Stimulated activated CD8-positive, alpha-beta memory T cell treated with anti-CD3 and anti-CD28 coated beads, Interleukin-2, amount 100 ng/mL, for 1 hour (primary cell): Measurements from ENCODE around the gene GJA4.

Experiments
- DNase-seq, 2 donors: peaks; one replicate each; pipeline ENCODE4 v3.0.0-alpha.2; 2020; ENCODE audit warnings: low read depth in 2 of 2

GJA4 gene

DNA sequence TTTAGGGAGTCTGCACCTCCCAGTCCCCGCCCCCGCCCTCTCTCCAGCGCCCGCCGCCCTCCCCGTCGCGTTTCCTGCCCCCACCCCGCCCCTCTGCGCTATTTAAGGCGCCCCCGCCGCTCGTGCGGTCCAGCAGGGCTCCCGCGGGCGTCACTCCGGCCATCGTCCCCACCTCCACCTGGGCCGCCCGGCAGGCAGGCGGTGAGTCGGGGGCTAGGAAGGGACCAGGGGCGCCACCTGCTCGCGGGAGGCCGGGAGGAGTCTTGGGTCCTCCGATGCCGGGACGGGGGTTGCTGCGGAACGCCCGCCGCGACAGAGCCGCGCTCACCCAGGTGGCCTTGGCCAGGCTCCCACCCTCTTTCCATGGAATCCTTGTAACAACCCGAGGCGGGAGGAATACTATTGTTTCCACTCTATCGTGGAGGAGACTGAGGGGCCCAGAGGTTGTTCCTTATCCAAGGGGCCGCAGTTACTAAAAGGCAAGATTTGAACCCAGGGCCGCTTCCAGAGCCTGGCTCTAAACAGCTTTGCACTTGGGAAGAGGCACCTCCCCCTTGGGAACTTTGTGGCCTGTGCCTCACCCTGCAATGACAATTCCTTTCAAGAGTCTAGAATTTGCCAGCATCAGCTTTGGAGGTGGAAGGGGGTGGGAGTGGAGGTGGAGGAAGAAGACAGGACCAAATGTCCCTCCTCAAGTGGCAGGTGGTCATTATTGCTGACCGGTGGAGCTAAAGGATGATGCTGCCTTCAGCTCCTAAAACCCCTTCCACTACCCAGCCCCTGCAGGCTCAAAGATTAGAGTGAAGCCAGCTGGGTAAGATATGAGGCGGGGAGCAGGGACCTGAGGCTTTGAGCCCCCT, at the start of gene GJA4:
Gene GJA4 (plus strand): TSS at position 132 of the 860 bp plus-strand sequence. CDS start 1,215 bp downstream, outside the sequence.
- DNase-seq: no peak

DNA sequence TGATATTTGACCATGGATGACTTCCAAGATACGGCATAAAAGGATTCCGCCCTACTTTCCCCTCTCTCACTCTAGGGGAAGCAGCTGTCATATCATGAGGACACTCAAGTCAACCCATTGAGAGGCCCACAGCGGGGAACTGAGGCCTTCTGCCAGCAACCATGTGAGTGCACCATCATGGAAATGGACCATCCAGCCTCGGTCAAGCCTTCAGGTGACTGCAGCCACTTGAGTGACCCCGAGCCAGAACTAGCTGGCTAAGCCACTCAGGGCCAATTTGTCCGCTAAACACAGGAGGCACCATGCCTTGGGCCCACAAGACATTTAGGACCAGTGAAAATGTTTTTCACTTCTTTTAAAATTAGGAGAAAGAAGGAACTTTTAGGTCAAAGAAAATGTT, 49.0 kb upstream of the GJA4 start:
- DNase-seq: no peak

DNA sequence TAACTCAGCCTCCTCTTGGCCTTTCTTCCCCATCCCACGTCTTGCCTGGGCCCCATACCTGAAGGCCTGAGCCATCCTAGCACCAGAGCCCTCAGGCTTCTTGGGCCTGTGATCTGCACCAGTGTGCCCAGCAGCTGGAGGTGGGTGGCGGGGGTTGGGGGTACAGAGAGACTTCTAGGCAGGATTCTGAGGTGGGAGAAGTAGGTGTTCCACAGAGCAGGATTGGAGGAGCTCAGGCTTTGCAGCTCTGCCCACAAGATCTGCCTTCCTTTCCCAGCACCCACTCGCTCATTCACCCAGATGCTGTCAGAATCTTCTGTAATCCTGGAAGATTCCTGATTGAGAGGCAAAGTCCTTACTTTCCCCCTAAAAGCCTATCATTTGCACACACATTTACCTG, 47.9 kb upstream of the GJA4 start:
- no peak for DNase-seq

DNA sequence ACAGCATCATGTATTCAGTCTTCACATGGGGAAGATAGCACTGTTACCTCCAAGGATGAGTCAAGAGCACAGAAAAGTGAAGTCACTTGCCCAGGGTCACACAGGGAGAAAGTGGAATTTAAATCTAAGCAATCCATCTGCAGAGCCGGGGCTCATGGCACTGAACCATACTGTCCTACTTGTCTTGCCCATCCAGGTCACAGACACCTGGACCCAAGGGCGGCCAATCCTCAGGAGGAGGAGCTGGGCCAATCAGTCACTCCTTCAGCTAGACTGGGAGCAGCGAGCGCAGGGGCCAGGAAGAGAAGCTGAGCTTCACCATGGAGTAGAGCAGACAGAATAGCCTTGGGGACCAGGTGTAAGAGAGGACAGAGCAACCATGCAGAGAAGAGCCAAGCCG, 47.1 kb upstream of the GJA4 start:
- no peak for DNase-seq

DNA sequence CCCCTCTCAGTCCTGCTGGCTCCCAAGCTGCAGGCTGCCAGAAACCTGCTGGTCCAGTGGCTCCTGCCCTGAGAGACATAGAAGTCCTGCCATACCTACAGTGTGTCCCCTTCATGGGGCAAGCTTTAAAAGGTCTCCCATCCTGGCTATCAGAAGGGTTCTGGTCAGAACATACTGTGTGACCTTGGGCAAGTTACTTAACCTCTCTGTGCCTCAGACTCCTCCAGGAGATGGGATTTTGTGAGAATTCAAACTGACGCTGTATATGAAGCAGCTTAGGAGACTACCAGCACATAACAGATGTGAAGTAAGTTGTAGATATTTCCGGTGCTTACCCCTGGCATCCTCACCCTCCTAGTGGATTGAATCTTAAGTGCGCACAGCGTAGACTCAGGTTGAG, 46.7 kb upstream of the GJA4 start:
- DNase-seq: no peak

DNA sequence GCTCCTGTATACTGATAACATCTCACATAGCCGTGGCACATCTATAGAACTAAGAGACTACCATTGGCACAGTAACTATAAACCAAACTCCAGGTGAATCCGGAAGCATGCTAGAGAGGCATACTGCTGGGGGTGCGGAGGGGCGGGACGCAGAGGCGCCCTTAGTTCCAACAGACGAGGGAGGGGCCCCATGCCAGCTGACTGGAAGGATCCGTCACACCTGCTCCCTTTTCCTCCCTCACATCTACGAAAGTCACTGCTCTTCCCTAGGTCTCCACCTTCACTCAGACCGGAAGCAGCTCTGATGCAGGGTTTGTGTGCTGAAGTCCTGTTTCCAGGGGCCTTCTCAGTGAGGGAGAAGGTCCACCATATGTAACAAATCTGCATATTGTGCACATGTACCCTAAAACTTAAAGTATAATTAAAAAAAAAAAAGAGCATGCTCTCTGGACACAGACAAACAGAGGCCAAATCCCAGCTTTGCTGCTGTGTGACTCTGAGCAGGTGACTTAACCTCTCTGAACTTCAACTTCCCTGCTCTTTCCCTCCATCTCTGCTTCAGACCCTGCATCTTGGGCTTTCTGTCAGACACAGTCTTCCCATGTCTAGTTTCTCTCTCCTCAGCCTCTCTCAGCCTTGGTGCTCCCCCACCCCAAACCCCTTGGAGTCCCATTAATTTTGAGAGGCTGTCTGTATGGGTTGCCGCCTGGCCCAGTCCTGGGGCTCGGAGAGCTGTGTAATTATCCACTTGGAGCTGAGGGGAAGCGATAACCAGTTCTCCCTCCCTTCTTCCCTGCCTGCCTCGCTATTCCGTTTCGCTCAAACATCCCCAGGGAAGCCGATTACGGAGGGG, 45.8 kb upstream of the GJA4 start:
- no peak for DNase-seq

DNA sequence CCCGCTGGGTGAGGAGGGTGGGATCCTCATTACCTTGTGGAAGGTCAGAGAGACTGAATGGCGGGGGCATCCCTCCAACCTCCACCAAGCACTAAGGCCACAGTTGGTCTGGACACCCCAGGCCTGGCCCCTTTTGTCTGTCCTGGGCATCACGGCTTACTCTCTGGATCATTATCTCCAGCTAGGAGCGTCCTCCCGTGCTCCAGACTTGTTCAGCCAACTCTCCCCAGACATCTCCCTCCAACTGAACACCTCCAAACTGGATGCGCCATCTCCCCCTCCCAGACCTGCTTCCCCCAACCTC, 45.2 kb upstream of the GJA4 start:
- no peak for DNase-seq

DNA sequence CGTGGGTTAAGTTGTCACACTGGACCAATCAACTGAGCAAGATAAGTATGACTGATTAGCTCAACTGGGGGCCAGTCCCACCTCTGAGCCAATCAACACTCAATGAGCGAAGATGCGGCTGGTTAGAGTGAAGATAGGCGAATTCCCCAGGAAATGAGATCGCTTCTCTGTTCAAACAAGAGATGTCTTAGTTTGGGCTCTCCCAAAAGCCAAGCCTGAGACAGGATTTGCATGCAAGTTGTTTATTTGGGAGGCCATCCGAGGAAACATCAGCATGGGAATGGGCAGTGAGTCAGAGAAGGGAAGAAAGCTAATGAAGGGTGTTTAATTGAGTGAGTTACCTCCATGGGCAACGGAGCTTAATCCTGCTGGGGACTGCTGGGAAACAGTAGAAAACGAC, 42.8 kb upstream of the GJA4 start:
- DNase-seq: no peak

DNA sequence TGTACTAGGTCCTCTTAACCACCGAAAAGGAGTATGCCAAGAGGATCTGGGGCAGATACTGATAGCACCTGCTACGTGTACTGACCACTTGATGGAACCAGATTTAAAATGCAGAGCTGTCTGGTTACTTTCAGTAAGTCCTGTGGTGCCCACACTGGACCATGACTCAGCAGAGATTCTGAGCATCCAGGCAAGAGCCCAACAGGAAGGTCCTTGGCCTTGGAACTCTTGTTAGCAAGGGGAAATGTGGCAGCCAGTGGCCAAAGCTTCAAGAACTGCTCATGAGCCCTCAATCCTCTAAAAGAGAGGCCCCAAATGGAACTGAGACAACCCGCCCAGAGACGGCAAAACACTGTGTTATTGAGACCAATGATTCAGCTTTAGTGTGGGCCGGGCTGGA, 42.2 kb upstream of the GJA4 start:
- DNase-seq: no peak

DNA sequence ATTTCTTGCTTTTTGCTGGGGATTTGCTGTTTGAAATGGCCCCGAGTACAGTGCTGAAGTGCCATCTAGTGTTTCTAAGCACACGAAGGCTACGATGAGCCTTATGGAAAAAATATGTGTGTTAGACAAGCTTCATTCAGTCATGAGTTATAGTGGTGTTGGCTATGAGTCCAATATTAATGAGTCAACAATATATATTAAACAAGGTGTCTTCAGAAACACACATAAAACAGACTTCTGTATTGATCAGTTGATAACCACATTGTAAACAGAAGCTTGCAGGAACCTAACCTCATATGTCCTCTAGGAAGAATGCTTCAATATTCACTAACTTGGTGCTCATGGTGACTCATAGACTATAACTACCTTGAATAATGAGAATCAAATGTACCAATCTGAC, 39.6 kb upstream of the GJA4 start:
- no peak for DNase-seq

DNA sequence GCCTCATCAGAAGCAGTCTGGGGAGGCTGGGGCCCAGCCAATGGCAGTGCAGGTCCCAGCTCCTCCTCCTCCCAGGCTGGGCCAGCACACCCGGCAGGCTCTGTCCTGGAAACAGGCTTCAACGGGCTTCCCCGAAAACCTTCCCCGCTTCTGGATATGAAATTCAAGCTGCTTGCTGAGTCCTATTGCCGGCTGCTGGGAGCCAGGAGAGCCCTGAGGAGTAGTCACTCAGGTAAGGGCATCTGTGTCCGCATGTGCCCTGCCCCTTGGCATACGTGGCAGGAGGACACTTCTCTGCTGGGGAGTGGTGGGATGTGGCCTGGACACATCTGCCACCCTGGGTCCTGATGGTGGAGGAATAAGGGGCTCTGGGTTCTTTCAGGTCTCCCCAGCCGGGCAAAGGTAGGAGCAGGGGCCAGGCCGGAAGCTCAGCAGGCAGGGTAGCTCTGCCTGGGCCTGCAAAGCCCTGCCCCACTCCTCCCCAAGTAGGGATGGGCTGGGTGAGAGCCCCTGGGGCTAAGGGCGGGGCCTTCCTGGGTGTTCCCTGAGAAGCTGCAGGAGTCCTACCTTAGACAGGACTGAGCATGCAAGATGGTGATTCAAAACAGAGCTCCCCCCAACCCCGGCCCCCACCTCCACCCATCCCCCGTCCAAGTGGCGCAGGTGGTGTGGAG, 37.7 kb upstream of the GJA4 start, which contains the start of gene GJB5:
Gene GJB5 (plus strand): TSS at position 84 of the 674 bp plus-strand sequence. CDS start 2,284 bp downstream, outside the sequence.
- no peak for DNase-seq

DNA sequence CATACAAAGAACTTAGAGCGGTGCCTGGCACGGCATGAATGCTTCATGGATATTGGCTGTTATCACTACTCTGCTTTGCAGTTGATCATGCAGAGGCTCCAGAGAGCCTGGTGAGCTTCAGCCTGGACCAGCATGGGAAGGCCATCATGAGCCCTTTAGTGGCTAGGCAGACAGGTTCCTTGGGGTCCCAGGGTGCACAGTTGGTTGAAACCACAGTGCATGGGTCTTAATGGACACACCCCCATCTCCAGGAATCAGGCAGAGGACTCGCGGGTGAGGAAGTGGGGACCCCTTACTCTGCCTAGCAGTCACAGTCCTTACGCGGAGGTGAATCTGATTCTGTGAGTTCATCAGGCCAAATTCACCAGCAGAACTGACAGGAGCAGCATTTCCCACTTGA, 36.8 kb upstream of the GJA4 start:
- no peak for DNase-seq

DNA sequence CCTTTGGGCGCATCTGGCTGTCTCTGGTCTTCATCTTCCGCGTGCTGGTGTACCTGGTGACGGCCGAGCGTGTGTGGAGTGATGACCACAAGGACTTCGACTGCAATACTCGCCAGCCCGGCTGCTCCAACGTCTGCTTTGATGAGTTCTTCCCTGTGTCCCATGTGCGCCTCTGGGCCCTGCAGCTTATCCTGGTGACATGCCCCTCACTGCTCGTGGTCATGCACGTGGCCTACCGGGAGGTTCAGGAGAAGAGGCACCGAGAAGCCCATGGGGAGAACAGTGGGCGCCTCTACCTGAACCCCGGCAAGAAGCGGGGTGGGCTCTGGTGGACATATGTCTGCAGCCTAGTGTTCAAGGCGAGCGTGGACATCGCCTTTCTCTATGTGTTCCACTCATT, 35.4 kb upstream of the GJA4 start:
- DNase-seq: no peak

DNA sequence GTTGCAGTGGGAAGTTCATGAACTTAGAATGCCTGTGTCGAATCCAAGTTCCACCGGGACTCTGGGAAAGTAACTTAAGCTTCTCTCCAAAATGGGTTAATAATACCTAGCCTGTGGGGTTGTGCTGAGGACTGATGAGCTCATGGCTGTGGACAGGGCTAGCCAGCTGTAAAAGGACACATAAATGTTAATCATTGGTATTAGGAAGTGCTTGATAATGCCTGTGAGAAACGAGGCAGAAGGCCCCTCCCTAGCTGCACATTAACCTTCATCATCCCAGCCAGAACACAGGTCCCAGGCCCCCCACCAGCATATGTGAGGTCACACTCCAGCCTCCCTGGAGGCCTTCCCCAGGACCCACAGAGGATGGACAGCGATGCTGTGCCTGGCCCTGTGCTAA, 34.0 kb upstream of the GJA4 start:
- no peak for DNase-seq

DNA sequence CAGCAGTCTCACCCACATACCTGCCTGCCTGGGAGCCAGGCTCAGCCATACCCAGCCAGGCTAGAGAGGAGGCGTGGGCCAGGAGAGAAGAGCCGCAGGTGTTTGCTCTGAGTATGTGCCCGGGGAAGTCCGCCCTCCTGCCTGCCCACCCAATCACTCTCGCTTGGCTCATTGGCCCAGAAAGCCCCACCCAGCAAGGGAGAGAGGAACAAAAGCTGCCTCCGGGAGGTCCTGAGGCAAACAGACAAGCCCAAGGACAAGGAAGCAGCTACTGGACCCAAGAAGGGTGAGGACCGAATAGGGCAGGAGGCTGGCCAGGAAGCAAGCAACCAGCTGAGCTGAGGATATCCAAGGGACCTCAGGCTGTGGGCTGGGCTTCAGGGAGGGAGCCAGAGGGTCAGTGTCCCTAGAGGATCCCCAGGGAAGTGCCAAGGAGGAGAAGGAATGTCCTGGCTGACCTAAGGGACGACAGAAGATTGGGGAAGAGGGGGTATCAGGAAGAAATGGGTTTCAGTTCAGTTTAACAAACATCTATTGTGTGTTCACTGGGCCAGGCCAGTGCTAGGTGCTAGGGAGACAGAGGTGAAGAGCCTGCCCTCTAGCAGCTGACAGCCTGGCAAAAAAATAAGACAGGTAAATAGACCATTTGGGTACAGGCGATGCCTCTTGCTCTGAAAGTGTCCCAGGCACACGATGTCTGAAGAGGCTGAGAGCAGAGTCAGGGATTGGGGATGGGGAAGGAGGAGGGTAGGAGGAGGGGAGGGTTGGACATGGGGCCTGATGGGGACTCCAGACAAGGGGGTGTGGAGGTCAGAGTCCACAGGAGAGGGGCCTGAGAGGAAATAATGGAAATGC, 33.1 kb upstream of the GJA4 start, which contains the start of gene GJB4:
Gene GJB4 (plus strand): TSS at position 238 of the 855 bp plus-strand sequence. CDS start 1,515 bp downstream, outside the sequence.
- no peak for DNase-seq

DNA sequence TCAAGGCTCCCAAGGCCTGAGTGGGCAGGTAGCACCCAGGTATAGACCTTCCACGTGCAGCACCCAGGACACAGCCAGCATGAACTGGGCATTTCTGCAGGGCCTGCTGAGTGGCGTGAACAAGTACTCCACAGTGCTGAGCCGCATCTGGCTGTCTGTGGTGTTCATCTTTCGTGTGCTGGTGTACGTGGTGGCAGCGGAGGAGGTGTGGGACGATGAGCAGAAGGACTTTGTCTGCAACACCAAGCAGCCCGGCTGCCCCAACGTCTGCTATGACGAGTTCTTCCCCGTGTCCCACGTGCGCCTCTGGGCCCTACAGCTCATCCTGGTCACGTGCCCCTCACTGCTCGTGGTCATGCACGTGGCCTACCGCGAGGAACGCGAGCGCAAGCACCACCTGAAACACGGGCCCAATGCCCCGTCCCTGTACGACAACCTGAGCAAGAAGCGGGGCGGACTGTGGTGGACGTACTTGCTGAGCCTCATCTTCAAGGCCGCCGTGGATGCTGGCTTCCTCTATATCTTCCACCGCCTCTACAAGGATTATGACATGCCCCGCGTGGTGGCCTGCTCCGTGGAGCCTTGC, 31.5 kb upstream of the GJA4 start:
- no peak for DNase-seq

DNA sequence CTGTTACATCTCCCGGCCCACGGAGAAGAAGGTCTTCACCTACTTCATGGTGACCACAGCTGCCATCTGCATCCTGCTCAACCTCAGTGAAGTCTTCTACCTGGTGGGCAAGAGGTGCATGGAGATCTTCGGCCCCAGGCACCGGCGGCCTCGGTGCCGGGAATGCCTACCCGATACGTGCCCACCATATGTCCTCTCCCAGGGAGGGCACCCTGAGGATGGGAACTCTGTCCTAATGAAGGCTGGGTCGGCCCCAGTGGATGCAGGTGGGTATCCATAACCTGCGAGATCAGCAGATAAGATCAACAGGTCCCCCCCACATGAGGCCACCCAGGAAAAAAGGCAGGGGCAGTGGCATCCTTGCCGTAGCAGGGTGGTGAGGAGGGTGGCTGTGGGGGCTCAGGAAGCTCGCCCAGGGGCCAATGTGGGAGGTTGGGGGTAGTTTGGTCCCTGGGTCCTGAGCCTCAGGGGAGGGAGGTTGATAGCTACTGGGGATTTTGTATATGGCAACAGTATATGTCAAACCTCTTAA, 31.0 kb upstream of the GJA4 start:
- no peak for DNase-seq

DNA sequence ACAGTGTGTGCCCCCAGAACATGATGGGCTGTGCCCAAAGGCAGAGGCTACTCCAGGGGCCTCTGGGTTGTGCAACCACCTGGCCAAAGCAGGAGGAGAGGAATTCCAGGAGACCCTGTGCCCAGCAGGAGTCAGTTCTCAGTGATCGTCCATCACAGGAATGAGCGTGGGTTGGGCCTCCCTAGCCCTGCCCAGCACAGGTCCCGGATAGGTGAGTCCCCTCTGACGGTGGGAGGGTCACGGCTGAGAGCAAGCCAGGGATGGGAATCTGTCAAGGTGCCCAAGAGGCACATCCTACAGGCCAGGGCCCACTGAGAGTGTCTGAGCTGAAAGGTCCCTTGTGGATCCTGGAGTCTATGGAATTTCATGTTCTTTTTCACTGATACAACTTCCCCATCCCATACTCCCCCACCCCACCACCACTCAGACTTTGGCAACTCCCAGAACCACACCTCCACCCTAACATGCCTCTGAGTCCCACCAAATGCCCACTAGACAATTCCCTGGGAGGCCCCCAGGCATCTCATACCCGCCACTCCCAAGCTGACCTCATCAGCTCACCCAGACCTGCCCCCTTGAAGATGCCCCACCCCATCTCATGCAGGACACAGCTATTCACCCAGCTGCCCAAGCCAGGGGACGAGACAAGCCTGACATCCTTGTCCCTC, 30.2 kb upstream of the GJA4 start:
- no peak for DNase-seq

DNA sequence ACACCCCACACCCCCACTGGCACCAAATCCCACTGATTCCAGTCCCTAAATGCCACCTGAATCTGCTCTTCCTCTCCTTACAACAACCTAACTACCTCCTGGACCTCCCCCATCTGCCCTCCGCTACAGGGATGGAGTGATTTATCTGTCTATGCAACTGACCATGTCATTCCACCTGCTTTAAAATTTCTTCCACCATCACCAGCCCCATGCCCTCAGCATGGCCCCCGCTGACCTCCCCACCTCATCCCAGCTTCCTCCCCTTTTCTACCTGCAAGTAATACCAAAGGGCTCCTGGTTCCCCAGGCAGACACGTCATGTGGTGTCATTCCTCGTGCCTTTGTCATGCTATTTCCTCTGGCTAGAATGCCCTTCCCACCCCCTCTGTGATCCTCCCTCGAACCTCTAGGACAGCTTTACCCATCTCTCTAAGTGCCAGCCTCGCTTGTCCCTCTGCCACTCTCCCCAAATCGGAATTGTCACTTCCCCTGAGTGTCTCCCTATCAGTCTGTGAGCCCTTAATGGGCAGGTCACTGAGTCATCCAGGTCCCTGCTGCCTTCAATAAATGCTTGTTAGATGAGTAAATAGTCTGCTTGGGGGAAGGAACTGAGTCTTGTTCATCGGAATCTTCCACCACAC, 29.5 kb upstream of the GJA4 start:
- DNase-seq: no peak

DNA sequence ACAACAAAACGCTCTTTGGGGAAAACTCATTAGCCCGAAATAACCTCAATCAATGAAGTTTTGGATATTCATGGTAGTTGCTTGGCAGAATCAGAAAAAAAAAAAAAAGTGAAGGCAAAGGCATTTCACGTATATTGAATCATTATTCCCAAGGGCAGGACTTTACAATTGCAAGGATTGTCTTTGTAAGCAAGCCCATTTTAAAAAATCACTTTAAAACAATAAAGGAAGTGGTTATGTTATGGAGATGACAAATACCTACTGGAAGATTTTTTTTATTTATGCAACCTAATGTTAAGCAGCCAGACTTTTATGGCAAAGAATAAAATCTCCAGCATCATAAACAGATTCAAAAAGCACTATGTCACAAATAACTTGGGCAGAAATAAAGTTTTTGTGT, 23.9 kb upstream of the GJA4 start:
- DNase-seq: no peak
